Adipocyte (in vitro differentiated cells): Measurements from ENCODE around the gene SLC19A1.
"Not testable (repeated sequence)": the region's sequence is repeated elsewhere in the genome, so short reads cannot be mapped to it uniquely, and the experiment has no call there.

Experiments used
- DNase-seq: peaks from one replicate; pipeline ENCODE4 v3.0.0-alpha.2; 2015; ENCODE audit warnings: low read depth
- H3K27me3 ChIP-seq: replicated peaks from 2 replicates; pipeline ENCODE4 v1.7.0; 2013; ENCODE audit warnings: mild to moderate bottlenecking, low read length, moderate library complexity; ENCODE audit not compliant: control insufficient read depth, insufficient read depth
- H3K36me3 ChIP-seq: 2 replicates; pipeline ENCODE4 v1.7.0; 2013; ENCODE audit warnings: low read length, mild to moderate bottlenecking, moderate library complexity; ENCODE audit not compliant: control insufficient read depth, insufficient read depth, severe bottlenecking
- H3K4me1 ChIP-seq: 2 replicates; pipeline ENCODE4 v1.7.0; 2013; ENCODE audit warnings: mild to moderate bottlenecking, low read length, moderate library complexity; ENCODE audit not compliant: control insufficient read depth, insufficient read depth
- H3K4me3 ChIP-seq: 2 replicates; pipeline ENCODE4 v1.7.0; 2013; ENCODE audit warnings: mild to moderate bottlenecking, low read length, moderate library complexity
- H3K9ac ChIP-seq: 2 replicates; pipeline ENCODE4 v1.7.0; 2013; ENCODE audit warnings: mild to moderate bottlenecking, low read length, moderate library complexity
- H3K9me3 ChIP-seq: 2 replicates; pipeline ENCODE4 v1.7.0; 2013; ENCODE audit warnings: mild to moderate bottlenecking, low read length, moderate library complexity; ENCODE audit not compliant: control insufficient read depth

SLC19A1 gene

DNA sequence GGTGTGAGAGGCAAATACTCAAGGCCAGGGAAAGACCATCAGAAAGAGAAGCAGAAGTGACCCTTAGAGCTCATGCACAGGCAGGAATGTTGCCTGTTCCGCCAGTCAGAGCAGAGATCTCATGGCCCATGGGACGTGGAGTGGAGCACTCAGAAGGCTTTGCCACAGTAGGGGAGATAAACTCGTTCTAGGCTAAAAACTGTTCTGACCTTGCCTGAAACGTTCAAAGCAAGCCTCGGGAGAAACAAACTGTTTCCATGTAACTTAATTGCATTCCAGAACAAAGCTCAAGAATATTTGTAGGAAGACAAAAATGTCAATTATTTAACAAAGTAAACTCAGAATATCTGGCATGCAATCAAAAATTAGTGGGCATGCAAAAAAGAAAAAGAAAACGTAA lies 20.7 kb upstream of the SLC19A1 start:
- H3K4me1 ChIP-seq: peaks cover 10% of the 10 kb centered on the region
- no peak overlapping the region for H3K9ac ChIP-seq
- peak; percentile 49 for DNase-seq
- H3K36me3 ChIP-seq: no peaks in the 10 kb centered on the region
- H3K27me3 ChIP-seq: peaks cover 34% of the 10 kb centered on the region
- H3K9me3 ChIP-seq: peaks cover 16% of the 10 kb centered on the region
- H3K4me3 ChIP-seq: no peak overlapping the region

GRCh38 chr21:45562402-45562801 lies 20.2 kb upstream of the SLC19A1 start:
- Histone ChIP-seq H3K9ac (no peak overlapping the region), H3K27me3 (peaks cover 37% of the 10 kb centered on the region), H3K4me1 (peaks cover 10% of the 10 kb centered on the region), H3K9me3 (peaks cover 16% of the 10 kb centered on the region), H3K36me3 (no peaks in the 10 kb centered on the region), H3K4me3 (no peak overlapping the region)
- no peak for DNase-seq

- DNase-seq, H3K9ac ChIP-seq, H3K36me3 ChIP-seq, H3K4me3 ChIP-seq: not testable (repeated sequence)
- H3K27me3 ChIP-seq: peaks cover 39% of the 10 kb centered on the region
- peaks cover 18% of the 10 kb centered on the region for H3K4me1 ChIP-seq
- peaks cover 16% of the 10 kb centered on the region for H3K9me3 ChIP-seq
Measured at GRCh38 chr21:45561241-45561640, 19.0 kb upstream of the SLC19A1 start.

- no peak for DNase-seq
- Histone ChIP-seq H3K36me3 (no peaks in the 10 kb centered on the region), H3K27me3 (peaks cover 36% of the 10 kb centered on the region), H3K9ac (no peak overlapping the region), H3K4me1 (peaks cover 22% of the 10 kb centered on the region), H3K4me3 (no peak overlapping the region), H3K9me3 (peaks cover 16% of the 10 kb centered on the region)
Measured at GRCh38 chr21:45560106-45561021, 18.1 kb upstream of the SLC19A1 start.

GRCh38 chr21:45559216-45560105 lies 17.2 kb upstream of the SLC19A1 start:
- Histone ChIP-seq H3K27me3 (peaks cover 28% of the 10 kb centered on the region), H3K36me3 (no peaks in the 10 kb centered on the region), H3K9me3 (peaks cover 14% of the 10 kb centered on the region), H3K4me3 (no peak overlapping the region), H3K9ac (no peak overlapping the region), H3K4me1 (peaks cover 22% of the 10 kb centered on the region)
- DNase-seq: no peak

DNA sequence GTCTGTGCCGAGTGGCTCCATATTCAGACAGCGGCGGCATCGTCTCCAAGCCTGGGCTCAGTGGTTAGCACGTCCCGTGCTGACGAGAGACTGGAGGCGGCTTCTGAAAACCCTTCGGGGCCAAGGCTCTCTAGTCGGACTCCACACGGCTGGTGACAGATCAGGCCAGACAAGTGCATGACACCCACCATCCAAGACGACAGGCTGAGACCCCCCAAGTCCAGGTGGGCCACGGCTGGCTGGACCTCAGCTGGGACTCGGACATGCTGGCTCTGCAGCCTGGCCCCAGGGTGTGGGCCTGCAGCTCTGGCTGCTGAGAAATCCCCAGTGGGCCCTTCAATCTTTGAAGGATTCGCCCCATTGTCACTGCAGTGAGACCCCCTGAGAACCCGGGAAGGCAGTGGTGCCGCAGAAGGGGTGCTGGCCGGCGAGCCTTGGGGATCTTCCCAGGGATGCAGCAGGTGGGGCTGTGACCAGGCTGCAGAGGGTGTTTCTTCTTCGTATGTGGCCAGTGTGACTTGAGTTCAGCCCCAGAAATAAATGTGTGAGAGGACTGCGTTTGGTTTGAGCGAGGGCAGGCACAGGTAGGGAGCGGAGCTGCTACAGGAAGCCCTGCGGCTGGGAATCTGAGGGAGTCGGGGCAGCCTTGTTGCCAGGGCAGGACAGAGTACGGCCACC lies 15.9 kb upstream of the SLC19A1 start:
- H3K9ac ChIP-seq: no peak overlapping the region
- DNase-seq: no peak
- no peak overlapping the region for H3K4me3 ChIP-seq

GRCh38 chr21:45557616-45558043 lies 15.4 kb upstream of the SLC19A1 start:
- peaks cover 2% of the 10 kb centered on the region for H3K9me3 ChIP-seq
- H3K27me3 ChIP-seq: peaks cover 19% of the 10 kb centered on the region
- peaks cover 18% of the 10 kb centered on the region for H3K4me1 ChIP-seq
- no peak overlapping the region for H3K9ac ChIP-seq
- H3K36me3 ChIP-seq: no peaks in the 10 kb centered on the region
- H3K4me3 ChIP-seq: no peak overlapping the region
- no peak for DNase-seq

More for the DNA sequence above, 15.9 kb upstream of the SLC19A1 start:
- Histone ChIP-seq H3K9me3 (peaks cover 2% of the 10 kb centered on the region), H3K4me1 (peaks cover 22% of the 10 kb centered on the region), H3K36me3 (no peaks in the 10 kb centered on the region), H3K27me3 (peaks cover 24% of the 10 kb centered on the region)

GRCh38 chr21:45556645-45557615 lies 14.7 kb upstream of the SLC19A1 start:
- Histone ChIP-seq H3K36me3 (no peaks in the 10 kb centered on the region), H3K4me1 (peaks cover 12% of the 10 kb centered on the region), H3K9me3 (no peaks in the 10 kb centered on the region), H3K4me3 (peak overlapping the region; percentile 75), H3K9ac (peak overlapping the region; percentile 84), H3K27me3 (peaks cover 13% of the 10 kb centered on the region)
- no peak for DNase-seq

DNA sequence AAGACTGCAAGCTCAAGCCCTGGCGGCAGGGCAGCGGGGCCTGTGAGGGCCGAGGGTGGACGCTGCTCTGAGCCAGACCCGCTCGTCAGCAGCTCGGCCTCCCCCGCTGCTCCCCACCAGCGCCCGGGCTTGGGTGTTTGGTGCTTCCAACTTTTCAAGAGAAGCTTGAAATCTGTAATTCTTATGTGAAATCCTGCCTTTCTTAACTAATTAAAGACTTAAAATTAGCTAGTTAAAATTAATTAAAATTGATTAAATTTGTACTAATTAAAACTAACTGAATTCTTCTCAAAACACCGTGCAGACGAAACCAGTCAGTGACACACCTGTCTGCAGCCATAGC lies 14.0 kb upstream of the SLC19A1 start:
- DNase-seq: no peak
- no peaks in the 10 kb centered on the region for H3K36me3 ChIP-seq
- peak overlapping the region; percentile 75 for H3K4me3 ChIP-seq
- peaks cover 13% of the 10 kb centered on the region for H3K27me3 ChIP-seq
- H3K9ac ChIP-seq: peak overlapping the region; percentile 84
- H3K4me1 ChIP-seq: peaks cover 17% of the 10 kb centered on the region
- H3K9me3 ChIP-seq: no peaks in the 10 kb centered on the region

GRCh38 chr21:45555557-45556301 lies 13.5 kb upstream of the SLC19A1 start:
- peaks cover 10% of the 10 kb centered on the region for H3K27me3 ChIP-seq
- DNase-seq: peak; percentile 92
- peak overlapping the region; percentile 75 for H3K4me3 ChIP-seq
- H3K36me3 ChIP-seq: no peaks in the 10 kb centered on the region
- H3K9ac ChIP-seq: peak overlapping the region; percentile 84
- peaks cover 20% of the 10 kb centered on the region for H3K4me1 ChIP-seq
- no peaks in the 10 kb centered on the region for H3K9me3 ChIP-seq
